Stimulated activated effector memory CD8-positive, alpha-beta T cell treated with anti-CD3 and anti-CD28 coated beads, Interleukin-12 subunit alpha, Interleukin-12 subunit beta, amount 100 ng/mL, for 72 hours (primary cell): ENCODE measurements around the gene SMPD2.
A peak's percentile ranks its signal among the peaks of the same experiment; 100 is the strongest.

Source experiments
- ATAC-seq: fragments of 150-1000 bp; cut with Tn5 transposase; 2 replicates; pipeline ENCODE4 v1.10.0; 2021
- DNase-seq, 2 donors: peaks; one replicate each; pipeline ENCODE4 v3.0.0; 2021 to 2022; ENCODE audit warnings: low spot score in 2 of 2
- H3K27ac Mint-ChIP-seq: one replicate; pipeline ENCODE4 v1.8.0; 2022; ENCODE audit warnings: mild to moderate bottlenecking, mixed read lengths
- H3K36me3 Mint-ChIP-seq: one replicate; pipeline ENCODE4 v1.8.0; 2022; ENCODE audit warnings: mild to moderate bottlenecking, mixed read lengths
- H3K4me1 Mint-ChIP-seq: one replicate; pipeline ENCODE4 v1.8.0; 2022; ENCODE audit warnings: mixed read lengths
- H3K4me3 Mint-ChIP-seq: one replicate; pipeline ENCODE4 v1.8.0; 2022; ENCODE audit warnings: mild to moderate bottlenecking, mixed read lengths
- H3K9me3 Mint-ChIP-seq: one replicate; pipeline ENCODE4 v1.8.0; 2022; ENCODE audit warnings: mixed read lengths

SMPD2 gene

DNA sequence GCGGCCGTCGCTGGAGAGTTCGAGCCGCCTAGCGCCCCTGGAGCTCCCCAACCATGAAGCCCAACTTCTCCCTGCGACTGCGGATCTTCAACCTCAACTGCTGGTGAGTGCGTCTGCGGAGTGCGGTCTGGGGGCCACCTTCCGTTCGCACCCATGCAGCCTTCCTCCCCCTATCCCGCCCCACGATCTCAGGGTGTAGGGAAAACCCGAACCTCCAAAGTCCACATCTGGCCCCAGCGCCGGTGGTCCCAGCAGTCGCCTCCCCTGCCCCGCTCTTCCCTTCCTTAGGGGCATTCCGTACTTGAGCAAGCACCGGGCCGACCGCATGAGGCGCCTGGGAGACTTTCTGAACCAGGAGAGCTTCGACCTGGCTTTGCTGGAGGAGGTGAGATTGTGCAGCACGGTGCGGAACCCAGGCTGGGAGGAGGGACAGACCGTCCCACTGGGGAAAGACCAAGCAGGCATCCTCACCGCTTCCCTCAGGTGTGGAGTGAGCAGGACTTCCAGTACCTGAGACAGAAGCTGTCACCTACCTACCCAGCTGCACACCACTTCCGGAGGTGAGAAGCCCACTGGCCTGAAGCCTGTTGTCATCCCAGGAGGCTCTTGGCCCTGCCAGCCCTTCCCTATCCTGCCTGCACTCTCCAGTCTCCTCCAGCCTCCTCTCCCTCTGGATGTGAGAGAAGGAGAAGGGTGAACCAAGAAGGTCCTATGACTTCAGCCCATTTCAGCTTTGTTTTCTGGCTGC lies 719 bp downstream of the SMPD2 start:
- Mint-ChIP-seq H3K27ac (peak overlapping the region; percentile 92), H3K4me1 (peaks cover 39% of the 10 kb centered on the region), H3K9me3 (no peaks in the 10 kb centered on the region), H3K36me3 (peaks cover 24% of the 10 kb centered on the region), H3K4me3 (peak overlapping the region; percentile 91)
- DNase-seq (peak in 1 of 2 donors; percentile 71), ATAC-seq (peak; percentile 4)

DNA sequence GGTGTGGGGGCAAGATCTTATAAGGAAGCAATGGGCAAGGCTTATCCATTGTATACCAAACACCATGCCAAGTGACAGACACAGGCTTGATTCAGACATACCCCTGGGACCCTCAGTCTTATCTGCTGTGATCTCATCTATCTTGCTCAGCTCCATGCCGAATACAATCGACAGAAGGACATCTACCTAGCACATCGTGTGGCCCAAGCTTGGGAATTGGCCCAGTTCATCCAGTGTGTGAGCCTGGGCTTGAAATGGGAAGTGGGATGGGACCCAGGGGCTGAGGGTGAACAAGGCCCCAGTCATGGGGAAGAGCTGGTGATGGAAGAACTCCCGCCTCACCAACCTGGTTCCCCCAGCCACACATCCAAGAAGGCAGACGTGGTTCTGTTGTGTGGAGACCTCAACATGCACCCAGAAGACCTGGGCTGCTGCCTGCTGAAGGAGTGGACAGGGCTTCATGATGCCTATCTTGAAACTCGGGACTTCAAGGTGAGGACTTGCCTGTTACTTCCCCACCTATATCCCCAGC lies 1.9 kb downstream of the SMPD2 start:
- peaks cover 35% of the 10 kb centered on the region for H3K36me3 Mint-ChIP-seq
- H3K4me1 Mint-ChIP-seq = peaks cover 39% of the 10 kb centered on the region
- peak in 1 of 2 donors; percentile 48 for DNase-seq
- peak overlapping the region; percentile 91 for H3K4me3 Mint-ChIP-seq
- no peak for ATAC-seq
- peak overlapping the region; percentile 92 for H3K27ac Mint-ChIP-seq
- H3K9me3 Mint-ChIP-seq = no peaks in the 10 kb centered on the region

DNA sequence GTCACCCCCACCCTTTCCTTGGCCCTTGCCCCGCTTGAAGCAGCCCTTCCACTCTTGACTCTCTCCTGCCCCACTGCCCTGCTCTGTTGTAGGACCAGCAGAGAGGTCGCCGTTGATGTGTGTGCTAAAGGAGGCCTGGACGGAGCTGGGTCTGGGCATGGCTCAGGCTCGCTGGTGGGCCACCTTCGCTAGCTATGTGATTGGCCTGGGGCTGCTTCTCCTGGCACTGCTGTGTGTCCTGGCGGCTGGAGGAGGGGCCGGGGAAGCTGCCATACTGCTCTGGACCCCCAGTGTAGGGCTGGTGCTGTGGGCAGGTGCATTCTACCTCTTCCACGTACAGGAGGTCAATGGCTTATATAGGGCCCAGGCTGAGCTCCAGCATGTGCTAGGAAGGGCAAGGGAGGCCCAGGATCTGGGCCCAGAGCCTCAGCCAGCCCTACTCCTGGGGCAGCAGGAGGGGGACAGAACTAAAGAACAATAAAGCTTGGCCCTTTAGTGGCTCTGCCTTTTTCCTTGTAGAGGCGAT lies 3.0 kb downstream of the SMPD2 start:
- peak overlapping the region; percentile 92 for H3K27ac Mint-ChIP-seq
- peaks cover 48% of the 10 kb centered on the region for H3K4me1 Mint-ChIP-seq
- H3K36me3 Mint-ChIP-seq = peaks cover 43% of the 10 kb centered on the region
- DNase-seq = peak in 1 of 2 donors; percentile 43
- no peak for ATAC-seq
- H3K9me3 Mint-ChIP-seq = no peaks in the 10 kb centered on the region
- no peak overlapping the region for H3K4me3 Mint-ChIP-seq

DNA sequence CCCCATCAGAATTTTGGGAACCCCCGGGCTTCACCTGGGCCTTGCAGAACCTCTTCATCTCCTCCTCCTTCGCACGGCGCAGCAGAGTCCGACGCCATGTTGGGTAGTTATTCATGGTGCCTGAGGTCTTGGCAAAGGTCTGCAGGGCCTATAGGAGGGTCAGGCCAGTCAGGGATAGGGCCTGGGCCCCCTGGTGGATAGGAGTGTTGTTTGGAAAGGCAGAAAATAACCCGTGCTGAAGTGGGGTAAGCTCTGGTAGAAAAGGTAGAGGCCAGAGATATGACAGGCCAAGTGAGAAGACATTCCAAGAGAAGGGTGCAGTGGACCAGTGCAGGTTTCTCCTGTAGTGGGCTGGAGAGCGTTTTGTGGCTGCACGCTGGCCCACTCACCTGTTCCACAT lies 4.9 kb downstream of the SMPD2 start:
- Mint-ChIP-seq H3K4me1 (peaks cover 61% of the 10 kb centered on the region), H3K27ac (peak overlapping the region; percentile 87), H3K4me3 (no peak overlapping the region), H3K9me3 (no peaks in the 10 kb centered on the region), H3K36me3 (peaks cover 53% of the 10 kb centered on the region)
- ATAC-seq (no peak), DNase-seq (peak in 1 of 2 donors; percentile 46)

DNA sequence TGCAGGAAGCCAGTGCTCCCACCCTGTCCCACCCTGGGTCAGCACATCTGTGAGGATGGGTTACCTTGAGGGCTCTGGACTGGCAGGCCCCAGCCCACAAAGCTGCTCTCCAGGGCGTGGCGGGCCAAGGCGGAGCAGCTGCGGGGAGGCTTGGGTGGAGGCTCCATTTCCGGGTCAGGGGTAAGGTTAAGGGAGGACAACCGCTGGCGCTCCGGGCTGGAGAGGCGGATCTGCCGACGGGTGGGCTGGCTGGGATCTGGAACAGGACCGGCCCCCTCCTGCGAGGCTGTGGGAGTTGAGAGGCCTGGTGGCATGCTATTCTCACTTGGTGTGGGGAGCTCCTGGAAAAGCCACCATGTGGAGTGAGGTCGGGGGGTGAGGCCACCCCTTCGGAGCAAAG lies 5.5 kb downstream of the SMPD2 start:
- ATAC-seq = no peak
- H3K9me3 Mint-ChIP-seq = no peaks in the 10 kb centered on the region
- DNase-seq = peak in 1 of 2 donors; percentile 44
- H3K4me3 Mint-ChIP-seq = no peak overlapping the region
- H3K36me3 Mint-ChIP-seq = peaks cover 55% of the 10 kb centered on the region
- peaks cover 65% of the 10 kb centered on the region for H3K4me1 Mint-ChIP-seq
- H3K27ac Mint-ChIP-seq = peak overlapping the region; percentile 87

DNA sequence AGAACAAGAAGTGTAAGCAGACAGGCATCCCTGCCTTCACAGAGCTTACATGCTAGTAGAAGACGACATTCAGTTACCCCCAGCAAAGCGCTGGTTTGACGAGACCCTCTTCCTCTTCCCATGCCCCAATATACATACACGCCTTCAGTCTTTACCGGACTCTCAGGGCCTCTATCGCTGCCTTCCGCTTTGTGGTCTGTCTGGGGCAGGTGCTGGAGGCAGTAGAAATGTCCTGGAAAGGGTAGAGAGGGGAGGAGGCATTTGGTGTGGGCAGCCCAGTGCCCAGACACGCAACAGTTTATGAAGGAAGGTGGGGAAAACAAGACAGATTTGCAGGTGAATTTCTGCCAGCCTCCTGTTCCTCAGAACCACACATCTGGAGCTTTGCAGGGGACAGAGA lies 6.0 kb downstream of the SMPD2 start:
- Mint-ChIP-seq H3K4me1 (peaks cover 60% of the 10 kb centered on the region), H3K4me3 (no peak overlapping the region)

DNA sequence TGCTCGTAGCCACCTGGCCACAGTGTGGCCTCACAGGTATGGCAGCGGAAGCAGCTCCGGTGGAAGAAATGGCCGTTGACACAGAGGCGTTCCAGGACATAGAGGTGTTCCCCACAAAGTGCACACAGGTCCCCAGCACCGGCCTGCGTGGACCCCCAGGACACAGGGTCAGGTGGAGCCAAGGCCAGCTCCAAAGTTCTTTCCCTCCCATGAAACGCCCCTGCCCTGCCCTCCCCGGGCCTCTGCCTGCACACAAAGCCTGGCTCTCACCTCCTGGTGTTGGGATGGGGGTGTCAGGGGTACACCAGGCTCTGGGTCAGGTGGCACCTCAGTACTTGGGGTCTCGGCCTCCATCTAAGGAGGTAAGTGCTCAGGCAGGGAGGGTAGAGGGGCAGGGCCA lies 6.6 kb downstream of the SMPD2 start:
- no peaks in the 10 kb centered on the region for H3K9me3 Mint-ChIP-seq
- DNase-seq (peak in 1 of 2 donors; percentile 45), ATAC-seq (no peak)
- H3K36me3 Mint-ChIP-seq = peaks cover 51% of the 10 kb centered on the region
- peak overlapping the region; percentile 87 for H3K27ac Mint-ChIP-seq
- H3K4me1 Mint-ChIP-seq = peaks cover 55% of the 10 kb centered on the region
- H3K4me3 Mint-ChIP-seq = no peak overlapping the region

More for the DNA sequence above, 6.0 kb downstream of the SMPD2 start:
- no peak for ATAC-seq
- no peaks in the 10 kb centered on the region for H3K9me3 Mint-ChIP-seq
- H3K36me3 Mint-ChIP-seq = peaks cover 54% of the 10 kb centered on the region
- no peak for DNase-seq
- H3K27ac Mint-ChIP-seq = peak overlapping the region; percentile 87

DNA sequence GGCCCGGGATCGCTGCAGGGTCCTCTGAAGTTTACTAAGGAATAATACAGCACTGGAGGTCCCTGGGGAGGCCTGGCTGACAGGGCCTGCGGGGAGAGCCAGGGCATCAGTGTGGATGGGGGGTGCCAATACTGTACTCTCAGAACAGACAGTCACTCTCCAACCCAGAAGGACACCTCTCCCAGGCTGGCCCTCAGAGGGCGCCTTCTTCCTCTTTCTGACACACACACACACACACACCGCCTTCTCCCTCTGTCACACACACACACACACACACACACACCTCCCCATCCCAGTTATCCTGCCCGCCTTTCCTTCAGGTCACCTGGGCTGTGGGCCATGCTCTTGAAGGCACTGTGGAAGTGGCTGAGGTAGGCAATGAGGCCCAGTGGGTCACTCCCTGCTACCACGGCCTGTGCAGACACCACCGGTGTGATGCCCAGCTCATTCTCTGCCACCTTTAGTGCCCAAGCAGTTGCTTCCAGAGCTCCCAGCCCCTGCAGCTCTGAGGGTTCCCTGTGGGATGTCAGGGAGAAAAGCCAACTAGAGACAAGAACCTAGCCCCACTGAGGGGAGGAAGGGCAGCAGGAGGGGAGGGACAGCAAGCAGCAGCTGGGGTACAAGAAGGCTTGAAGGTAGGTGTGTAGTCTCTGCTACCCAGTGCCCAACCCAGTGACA lies 7.5 kb downstream of the SMPD2 start:
- Mint-ChIP-seq H3K36me3 (peaks cover 45% of the 10 kb centered on the region), H3K4me3 (no peak overlapping the region), H3K9me3 (no peaks in the 10 kb centered on the region), H3K4me1 (peaks cover 46% of the 10 kb centered on the region), H3K27ac (peak overlapping the region; percentile 87)
- peak in 1 of 2 donors; percentile 48 for DNase-seq
- no peak for ATAC-seq

DNA sequence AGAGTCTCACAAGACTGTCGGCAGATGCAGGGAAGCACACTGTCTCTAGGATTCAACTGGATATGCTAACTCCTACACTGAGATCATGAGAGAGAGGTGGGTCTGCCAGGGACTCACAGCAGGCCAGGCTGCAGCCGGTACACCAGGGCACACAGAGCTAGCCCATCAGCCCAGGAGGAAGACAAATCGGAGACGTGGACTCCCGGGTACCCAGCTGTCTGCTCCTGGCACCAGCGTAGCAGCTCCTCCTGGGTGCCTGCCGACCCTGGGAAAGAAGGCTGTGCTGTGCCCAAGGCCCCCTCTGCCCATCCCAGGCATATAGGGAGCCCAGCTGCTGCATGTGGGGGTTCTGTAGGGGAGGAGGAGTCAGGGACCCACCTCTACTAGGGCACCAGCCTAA lies 8.1 kb downstream of the SMPD2 start:
- Mint-ChIP-seq H3K9me3 (no peaks in the 10 kb centered on the region), H3K4me1 (peaks cover 41% of the 10 kb centered on the region), H3K4me3 (no peak overlapping the region), H3K36me3 (peaks cover 43% of the 10 kb centered on the region), H3K27ac (peak overlapping the region; percentile 87)
- no peak for DNase-seq
- ATAC-seq = no peak

DNA sequence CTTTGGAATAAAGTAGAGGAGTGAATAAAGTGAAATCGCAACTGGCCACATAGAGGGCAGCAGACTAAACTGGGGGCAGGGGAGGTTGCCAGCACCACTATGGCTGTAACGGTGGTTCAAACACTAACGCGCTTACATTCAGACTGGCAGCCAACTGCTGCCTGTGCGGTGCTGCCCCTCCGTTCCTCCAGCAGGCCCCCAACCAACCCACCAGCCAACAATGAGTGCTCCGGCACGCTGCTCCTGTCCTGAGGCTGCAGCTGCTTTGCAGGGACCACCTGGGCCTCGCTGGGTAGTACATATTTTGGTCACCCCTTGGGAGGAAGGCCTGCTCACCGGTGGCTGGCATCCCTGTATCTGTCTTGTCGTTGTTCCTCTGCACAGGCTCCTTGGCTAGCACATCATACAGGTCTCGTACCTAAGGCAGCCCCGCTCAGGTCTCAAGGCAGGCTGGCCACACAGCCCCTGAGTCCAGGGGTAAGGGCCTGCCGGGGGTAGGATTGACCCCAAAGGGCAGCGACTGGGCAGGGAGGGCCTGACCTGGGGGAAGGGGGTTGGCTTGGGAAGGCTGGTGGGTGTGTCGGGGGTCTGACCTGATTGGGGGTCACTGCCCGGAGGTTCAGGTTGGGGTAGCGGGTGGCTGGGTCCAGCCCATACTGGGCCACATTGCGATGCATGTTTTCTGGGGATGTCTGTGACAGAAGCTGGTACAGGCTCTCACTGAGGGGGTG lies 8.7 kb downstream of the SMPD2 start:
- ATAC-seq (no peak), DNase-seq (peak in 1 of 2 donors; percentile 49)
- H3K27ac Mint-ChIP-seq = peak overlapping the region; percentile 87
- peaks cover 41% of the 10 kb centered on the region for H3K4me1 Mint-ChIP-seq
- H3K9me3 Mint-ChIP-seq = no peaks in the 10 kb centered on the region
- peaks cover 49% of the 10 kb centered on the region for H3K36me3 Mint-ChIP-seq
- H3K4me3 Mint-ChIP-seq = peak overlapping the region; percentile 16

DNA sequence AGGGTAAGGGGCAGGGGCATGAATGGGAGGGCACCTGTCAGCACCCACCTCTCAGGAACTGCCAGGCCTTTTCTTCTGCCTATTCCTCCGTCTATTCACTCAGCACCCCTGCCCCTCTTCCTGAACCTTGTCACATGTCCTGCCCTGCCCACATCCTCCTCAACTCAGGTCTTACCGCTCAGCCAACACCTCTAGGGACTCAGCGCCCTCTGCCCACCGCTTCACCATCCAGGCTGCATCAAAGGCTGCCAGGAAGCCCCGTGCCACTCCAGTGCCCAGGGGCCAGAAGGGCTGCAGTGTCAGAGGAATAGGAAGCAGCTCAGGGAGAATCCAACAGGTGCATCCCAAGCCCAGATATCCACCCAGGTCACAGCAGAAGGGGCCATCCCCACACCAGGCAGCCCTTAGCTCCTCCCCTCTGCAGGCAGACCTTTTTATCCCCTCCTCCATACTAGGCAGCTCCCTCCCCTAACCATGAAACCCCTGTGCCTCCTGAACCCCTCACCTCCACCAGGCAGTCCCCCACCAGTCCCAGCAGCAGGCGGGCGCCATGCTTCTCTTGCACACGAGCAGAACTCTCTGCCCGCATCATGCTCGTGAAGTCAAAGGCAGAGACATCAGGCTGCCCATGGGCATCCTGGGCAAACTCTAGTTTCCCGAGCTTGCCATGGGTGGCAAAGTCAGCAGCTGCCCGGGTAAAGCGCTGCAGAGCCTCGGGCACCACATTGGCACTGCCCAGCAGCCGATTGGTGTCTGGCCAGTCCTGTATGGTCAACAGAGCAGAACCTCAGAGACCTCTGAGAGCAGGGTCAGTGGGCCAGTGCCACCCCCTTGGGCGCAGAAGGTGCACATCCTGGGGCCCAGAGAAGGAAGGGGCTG lies 9.5 kb downstream of the SMPD2 start:
- Mint-ChIP-seq H3K4me1 (peaks cover 49% of the 10 kb centered on the region), H3K9me3 (no peaks in the 10 kb centered on the region), H3K36me3 (peaks cover 56% of the 10 kb centered on the region), H3K4me3 (peak overlapping the region; percentile 16), H3K27ac (peak overlapping the region; percentile 87)
- ATAC-seq (peak; percentile 63), DNase-seq (peak in 1 of 2 donors; percentile 54)

DNA sequence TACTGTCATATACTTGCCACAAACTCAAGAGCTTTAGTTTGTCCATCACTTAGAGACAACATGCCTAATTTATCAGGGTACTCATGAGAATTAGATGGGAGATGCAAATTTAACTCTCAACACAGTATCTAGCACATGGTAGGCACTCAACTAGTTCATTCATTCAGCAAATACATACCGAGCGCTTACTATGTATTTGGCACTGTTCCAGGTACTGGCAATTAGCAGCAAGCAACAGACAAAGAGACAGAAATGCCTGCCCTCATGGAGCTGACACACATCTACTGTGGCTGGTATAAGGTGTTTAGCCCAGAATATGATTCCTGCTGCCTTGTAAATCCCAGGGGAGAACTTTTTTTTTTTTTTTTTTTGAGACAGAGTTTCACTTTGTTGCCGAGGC lies 10.3 kb downstream of the SMPD2 start:
- peaks cover 47% of the 10 kb centered on the region for H3K4me1 Mint-ChIP-seq
- H3K27ac Mint-ChIP-seq = peak overlapping the region; percentile 87
- DNase-seq = peak in 1 of 2 donors; percentile 30
- H3K4me3 Mint-ChIP-seq = no peak overlapping the region
- H3K36me3 Mint-ChIP-seq = peaks cover 61% of the 10 kb centered on the region
- no peak for ATAC-seq
- H3K9me3 Mint-ChIP-seq = no peaks in the 10 kb centered on the region

DNA sequence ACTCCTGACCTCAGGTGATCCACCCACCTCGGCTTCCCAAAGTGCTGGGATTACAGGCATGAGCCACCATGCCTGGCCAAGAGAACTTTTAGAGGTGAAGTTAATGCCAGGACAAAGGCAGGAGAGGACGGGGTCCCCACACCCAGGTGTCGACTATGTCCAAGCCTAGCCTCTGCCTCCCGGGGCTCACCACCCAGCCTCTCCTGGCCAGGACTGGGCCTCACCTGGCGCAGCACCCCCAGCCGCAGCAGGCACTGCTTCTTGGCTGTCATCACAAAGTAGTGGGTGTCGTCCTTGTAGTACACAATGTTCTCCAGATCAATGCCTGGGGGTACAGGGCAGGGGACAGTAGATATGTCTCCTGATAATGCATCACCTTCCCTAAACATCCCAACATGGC lies 10.9 kb downstream of the SMPD2 start:
- DNase-seq (no peak), ATAC-seq (no peak)
- Mint-ChIP-seq H3K4me1 (peaks cover 49% of the 10 kb centered on the region), H3K9me3 (no peaks in the 10 kb centered on the region), H3K4me3 (no peak overlapping the region), H3K27ac (no peak overlapping the region), H3K36me3 (peaks cover 60% of the 10 kb centered on the region)

DNA sequence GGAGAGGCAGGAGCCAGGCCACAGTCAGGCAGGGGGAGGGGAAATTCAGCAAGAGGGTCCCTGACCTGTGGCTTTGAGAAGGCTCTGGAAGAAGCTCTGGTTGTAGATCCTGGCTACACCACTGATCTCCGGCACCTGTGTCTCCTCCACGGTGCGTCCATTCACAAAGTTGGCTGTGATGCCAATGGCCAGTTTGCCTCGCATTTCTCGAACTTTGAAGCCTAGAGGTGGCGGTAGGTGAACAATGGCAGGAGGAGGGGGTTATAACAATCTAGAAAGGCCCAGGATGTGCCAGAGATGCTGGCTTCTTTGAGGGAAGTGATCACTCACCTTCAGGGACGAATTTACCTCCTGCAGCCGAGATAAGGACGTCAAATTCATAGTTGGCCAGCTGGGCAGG lies 11.7 kb downstream of the SMPD2 start:
- ATAC-seq (no peak), DNase-seq (no peak)
- Mint-ChIP-seq H3K27ac (no peak overlapping the region), H3K4me3 (no peak overlapping the region), H3K36me3 (peaks cover 54% of the 10 kb centered on the region), H3K4me1 (peaks cover 58% of the 10 kb centered on the region), H3K9me3 (no peaks in the 10 kb centered on the region)
